ENCODE results near the gene RHBDD1.

DNA sequence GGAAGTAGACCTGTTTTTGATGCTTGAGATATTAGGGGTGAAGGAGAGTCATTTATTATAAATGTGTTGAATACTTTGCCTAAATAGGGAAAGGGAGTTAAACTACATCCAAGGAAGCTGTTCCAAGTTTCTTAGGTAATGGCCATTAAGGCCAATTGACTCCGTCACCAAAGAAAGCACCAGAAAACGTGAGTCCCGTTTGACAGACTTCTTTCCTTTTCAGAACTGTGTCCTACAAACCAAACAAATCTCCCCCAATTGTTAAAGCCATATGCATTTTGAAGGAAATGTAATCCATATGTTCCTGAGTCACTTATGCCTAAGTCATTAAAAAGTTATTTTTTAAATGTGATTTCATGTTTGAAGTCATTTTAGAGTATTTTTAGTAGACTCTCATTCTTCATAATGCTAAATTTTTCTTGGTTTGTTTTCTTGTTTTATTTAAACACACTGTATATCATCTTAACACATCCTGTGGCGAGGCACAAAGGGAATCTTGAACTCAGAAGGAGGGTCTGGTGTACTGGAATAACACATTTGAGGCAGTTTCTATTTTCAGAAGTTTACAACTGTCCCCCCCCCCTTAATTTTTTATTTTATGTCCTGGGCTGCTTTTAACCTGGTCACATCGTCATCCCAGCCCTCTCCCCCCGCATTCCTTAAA is 133.7 kb downstream of the RHBDD1 start:
- TF ChIP-seq, protein P1, sequence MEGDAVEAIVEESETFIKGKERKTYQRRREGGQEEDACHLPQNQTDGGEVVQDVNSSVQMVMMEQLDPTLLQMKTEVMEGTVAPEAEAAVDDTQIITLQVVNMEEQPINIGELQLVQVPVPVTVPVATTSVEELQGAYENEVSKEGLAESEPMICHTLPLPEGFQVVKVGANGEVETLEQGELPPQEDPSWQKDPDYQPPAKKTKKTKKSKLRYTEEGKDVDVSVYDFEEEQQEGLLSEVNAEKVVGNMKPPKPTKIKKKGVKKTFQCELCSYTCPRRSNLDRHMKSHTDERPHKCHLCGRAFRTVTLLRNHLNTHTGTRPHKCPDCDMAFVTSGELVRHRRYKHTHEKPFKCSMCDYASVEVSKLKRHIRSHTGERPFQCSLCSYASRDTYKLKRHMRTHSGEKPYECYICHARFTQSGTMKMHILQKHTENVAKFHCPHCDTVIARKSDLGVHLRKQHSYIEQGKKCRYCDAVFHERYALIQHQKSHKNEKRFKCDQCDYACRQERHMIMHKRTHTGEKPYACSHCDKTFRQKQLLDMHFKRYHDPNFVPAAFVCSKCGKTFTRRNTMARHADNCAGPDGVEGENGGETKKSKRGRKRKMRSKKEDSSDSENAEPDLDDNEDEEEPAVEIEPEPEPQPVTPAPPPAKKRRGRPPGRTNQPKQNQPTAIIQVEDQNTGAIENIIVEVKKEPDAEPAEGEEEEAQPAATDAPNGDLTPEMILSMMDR (IDR thresholded peaks at IDR 0.05), result no peak
- TF ChIP-seq POLR2A (IDR thresholded peaks at IDR 0.05) (no peak), EP300 (IDR thresholded peaks at IDR 0.05) (no peak)
